Panc1 (cell line): ENCODE data around the gene ANKRD60. TPM values are rescaled to one million over a fixed set of nuclear protein-coding genes. Genes with fewer than 3 reads are reported as not detected.

Source experiments
- ATAC-seq: fragments of 200-7000 bp; cut with Tn5 transposase; 2 replicates; pipeline ENCODE4 v1.9.1; 2020; ENCODE audit warnings: mild to moderate bottlenecking, moderate library complexity
- BruUV-seq: library from RNA; stranded (reverse); fragments of 400-500 nt; replicated peaks from 2 replicates; lab custom pipeline; 2021; lab: Mats Ljungman, UMichigan
- CTCF ChIA-PET: fragments of 300-600 bp; sonication (Branson Sonifier 250); formaldehyde crosslinking; loops from one replicate; lab custom pipeline; 2022; ENCODE audit warnings: antibody characterized with exemption; lab: Charles Lee
- POLR2A ChIA-PET: fragments of 300-600 bp; sonication (Branson Sonifier 250); formaldehyde crosslinking; loops from one replicate; lab custom pipeline; 2022; ENCODE audit warnings: antibody characterized with exemption; lab: Charles Lee
- DNase-seq: peaks from one replicate; pipeline ENCODE4 v3.0.0-alpha.2; 2010; ENCODE audit warnings: low read depth, low spot score
- H3K27ac ChIP-seq: 2 replicates; pipeline ENCODE4 v1.5.1; 2011; ENCODE audit warnings: mild to moderate bottlenecking, low read length, inconsistent platforms
- H3K27me3 ChIP-seq: fragments of 200-500 bp; sonication (Bioruptor generic); 2 replicates; pipeline ENCODE4 v1.6.0; 2014; ENCODE audit warnings: low read length, inconsistent platforms; ENCODE audit not compliant: control insufficient read depth, insufficient read depth
- H3K36me3 ChIP-seq: fragments of 200-500 bp; sonication (Bioruptor generic); 2 replicates; pipeline ENCODE4 v1.5.1; 2014; ENCODE audit warnings: inconsistent platforms, mild to moderate bottlenecking, low read length, moderate library complexity; ENCODE audit not compliant: control insufficient read depth, insufficient read depth
- H3K4me1 ChIP-seq: 2 replicates; pipeline ENCODE4 v1.5.1; 2011; ENCODE audit warnings: inconsistent platforms, mild to moderate bottlenecking, low read length, moderate library complexity; ENCODE audit not compliant: control insufficient read depth, insufficient read depth
- H3K4me3 ChIP-seq, 2 experiments: 2 replicates each; pipeline ENCODE4 v1.5.1; 2011 to 2012; ENCODE audit warnings: low read depth in 2 of 2, low read length in 2 of 2, mild to moderate bottlenecking in 2 of 2, inconsistent platforms in 1 of 2, moderate library complexity in 1 of 2
- H3K9me3 ChIP-seq: fragments of 200-500 bp; sonication (Bioruptor generic); 2 replicates; pipeline ENCODE4 v1.5.1; 2014; ENCODE audit warnings: low read depth, mild to moderate bottlenecking, inconsistent platforms, low read length, moderate library complexity; ENCODE audit not compliant: control insufficient read depth, insufficient read depth
- SIN3A ChIP-seq: IDR thresholded peaks from 2 replicates; pipeline ENCODE4 v1.6.1; 2012; ENCODE audit warnings: low read depth, mild to moderate bottlenecking, low read length, moderate library complexity, borderline replicate concordance; ENCODE audit not compliant: insufficient read depth
- TCF7L2 ChIP-seq: IDR thresholded peaks from 2 replicates; pipeline ENCODE4 v1.6.1; 2011; ENCODE audit warnings: mild to moderate bottlenecking, low read depth, low read length, inconsistent platforms
- in situ Hi-C: cut with HindIII; loops from 2 replicates; pipeline ENCODE4 v1.10.0; 2016; ENCODE audit warnings: low sequenced_read_pairs, low pct_unique_long_range_greater_than_20kb
- intact Hi-C: fragments of 100-400 bp; cut with micrococcal nuclease; formaldehyde crosslinking; loops from one replicate; pipeline ENCODE4 v1.10.0; 2022; ENCODE audit not compliant: unreplicated experiment
- total RNA-seq: library from RNA; stranded (reverse); gene quantifications from one replicate; pipeline ENCODE4 v1.2.1, GENCODE V29; 2021; ENCODE audit not compliant: unreplicated experiment
- TF ChIP-seq, protein P1 (sequence below), 2 experiments: IDR thresholded peaks; 2 replicates each; pipeline ENCODE4 v1.6.1; 2011 to 2012; ENCODE audit warnings: low read depth in 2 of 2, control low read depth in 1 of 2, low read length in 1 of 2, mild to moderate bottlenecking in 1 of 2, moderate library complexity in 1 of 2; ENCODE audit not compliant: insufficient read depth in 1 of 2
- TF ChIP-seq, protein P2 (sequence below): fragments of 450-650 bp; IDR thresholded peaks from 2 replicates; pipeline ENCODE4 v1.5.1; 2017; ENCODE audit warnings: mild to moderate bottlenecking

The ANKRD60 gene
- total RNA-seq, 1 experiment from 2014 or later: not detected

DNA sequence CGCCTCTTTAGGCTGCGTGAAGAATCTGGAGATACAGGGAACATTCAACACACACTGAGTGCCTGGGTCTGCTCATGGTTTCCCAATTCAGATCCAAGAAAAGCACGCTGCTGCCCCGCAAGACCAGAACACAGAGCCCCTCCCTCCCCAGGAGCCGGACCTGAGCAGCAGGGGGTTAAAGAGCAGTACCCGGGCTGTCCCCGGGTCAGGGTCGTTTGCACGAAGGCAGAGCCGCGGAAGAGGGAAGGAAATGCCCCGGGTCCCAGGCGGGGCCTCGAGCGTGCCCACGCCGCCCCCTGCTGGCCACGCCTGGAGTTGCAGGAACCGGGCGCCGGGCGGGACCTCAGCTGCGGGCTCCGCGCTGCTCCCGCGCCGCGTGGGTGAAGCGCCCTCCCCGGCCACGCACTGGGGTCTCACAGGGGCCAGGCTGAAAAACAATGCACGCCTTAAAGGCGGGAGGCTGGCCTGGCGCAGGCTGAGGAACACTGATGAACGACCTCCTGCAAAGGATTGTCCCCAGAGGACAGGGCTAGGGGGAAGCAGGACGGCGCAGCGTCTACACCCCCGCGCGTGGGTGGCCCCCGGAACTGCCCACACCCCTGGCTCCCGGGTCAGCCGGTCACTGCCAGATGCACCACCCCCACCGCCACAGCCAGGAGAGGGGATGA, 48.9 kb downstream of the ANKRD60 start:
- ChIA-PET CTCF (interaction anchor here (0.6 to 1.5 kb wide), 6 partner anchors 191 to 815 kb away, joined by 3 to 5 read pairs (median 5); no protein-coding TSS in a partner anchor), POLR2A (no interaction called here)
- Histone ChIP-seq H3K4me3 (peak overlapping the region; percentile 30 to 56), H3K4me1 (peaks cover 3% of the 10 kb centered on the region; the same call in 1 of the 2 replicates), H3K27ac (peak overlapping the region; percentile 71), H3K9me3 (peaks cover 8% of the 10 kb centered on the region), H3K27me3 (no peaks in the 10 kb centered on the region), H3K36me3 (no peaks in the 10 kb centered on the region)
- ATAC-seq (peak; percentile 92), DNase-seq (no peak)
- BruUV-seq: no TSS peak
- intact Hi-C loops (no loop called here), in situ Hi-C loops (loop anchor here (25.0 kb wide), 1 partner anchor 542 kb away; no protein-coding TSS in a partner anchor)
- TF ChIP-seq, protein P1, sequence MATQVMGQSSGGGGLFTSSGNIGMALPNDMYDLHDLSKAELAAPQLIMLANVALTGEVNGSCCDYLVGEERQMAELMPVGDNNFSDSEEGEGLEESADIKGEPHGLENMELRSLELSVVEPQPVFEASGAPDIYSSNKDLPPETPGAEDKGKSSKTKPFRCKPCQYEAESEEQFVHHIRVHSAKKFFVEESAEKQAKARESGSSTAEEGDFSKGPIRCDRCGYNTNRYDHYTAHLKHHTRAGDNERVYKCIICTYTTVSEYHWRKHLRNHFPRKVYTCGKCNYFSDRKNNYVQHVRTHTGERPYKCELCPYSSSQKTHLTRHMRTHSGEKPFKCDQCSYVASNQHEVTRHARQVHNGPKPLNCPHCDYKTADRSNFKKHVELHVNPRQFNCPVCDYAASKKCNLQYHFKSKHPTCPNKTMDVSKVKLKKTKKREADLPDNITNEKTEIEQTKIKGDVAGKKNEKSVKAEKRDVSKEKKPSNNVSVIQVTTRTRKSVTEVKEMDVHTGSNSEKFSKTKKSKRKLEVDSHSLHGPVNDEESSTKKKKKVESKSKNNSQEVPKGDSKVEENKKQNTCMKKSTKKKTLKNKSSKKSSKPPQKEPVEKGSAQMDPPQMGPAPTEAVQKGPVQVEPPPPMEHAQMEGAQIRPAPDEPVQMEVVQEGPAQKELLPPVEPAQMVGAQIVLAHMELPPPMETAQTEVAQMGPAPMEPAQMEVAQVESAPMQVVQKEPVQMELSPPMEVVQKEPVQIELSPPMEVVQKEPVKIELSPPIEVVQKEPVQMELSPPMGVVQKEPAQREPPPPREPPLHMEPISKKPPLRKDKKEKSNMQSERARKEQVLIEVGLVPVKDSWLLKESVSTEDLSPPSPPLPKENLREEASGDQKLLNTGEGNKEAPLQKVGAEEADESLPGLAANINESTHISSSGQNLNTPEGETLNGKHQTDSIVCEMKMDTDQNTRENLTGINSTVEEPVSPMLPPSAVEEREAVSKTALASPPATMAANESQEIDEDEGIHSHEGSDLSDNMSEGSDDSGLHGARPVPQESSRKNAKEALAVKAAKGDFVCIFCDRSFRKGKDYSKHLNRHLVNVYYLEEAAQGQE (IDR thresholded peaks at IDR 0.05; ENCODE audit: insufficient read depth in 1 of 2, low read depth in 2 of 2, low read length in 1 of 2): no peak
- TF ChIP-seq, protein P2, sequence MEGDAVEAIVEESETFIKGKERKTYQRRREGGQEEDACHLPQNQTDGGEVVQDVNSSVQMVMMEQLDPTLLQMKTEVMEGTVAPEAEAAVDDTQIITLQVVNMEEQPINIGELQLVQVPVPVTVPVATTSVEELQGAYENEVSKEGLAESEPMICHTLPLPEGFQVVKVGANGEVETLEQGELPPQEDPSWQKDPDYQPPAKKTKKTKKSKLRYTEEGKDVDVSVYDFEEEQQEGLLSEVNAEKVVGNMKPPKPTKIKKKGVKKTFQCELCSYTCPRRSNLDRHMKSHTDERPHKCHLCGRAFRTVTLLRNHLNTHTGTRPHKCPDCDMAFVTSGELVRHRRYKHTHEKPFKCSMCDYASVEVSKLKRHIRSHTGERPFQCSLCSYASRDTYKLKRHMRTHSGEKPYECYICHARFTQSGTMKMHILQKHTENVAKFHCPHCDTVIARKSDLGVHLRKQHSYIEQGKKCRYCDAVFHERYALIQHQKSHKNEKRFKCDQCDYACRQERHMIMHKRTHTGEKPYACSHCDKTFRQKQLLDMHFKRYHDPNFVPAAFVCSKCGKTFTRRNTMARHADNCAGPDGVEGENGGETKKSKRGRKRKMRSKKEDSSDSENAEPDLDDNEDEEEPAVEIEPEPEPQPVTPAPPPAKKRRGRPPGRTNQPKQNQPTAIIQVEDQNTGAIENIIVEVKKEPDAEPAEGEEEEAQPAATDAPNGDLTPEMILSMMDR: peak; percentile 98
- TF ChIP-seq TCF7L2: no peak

DNA sequence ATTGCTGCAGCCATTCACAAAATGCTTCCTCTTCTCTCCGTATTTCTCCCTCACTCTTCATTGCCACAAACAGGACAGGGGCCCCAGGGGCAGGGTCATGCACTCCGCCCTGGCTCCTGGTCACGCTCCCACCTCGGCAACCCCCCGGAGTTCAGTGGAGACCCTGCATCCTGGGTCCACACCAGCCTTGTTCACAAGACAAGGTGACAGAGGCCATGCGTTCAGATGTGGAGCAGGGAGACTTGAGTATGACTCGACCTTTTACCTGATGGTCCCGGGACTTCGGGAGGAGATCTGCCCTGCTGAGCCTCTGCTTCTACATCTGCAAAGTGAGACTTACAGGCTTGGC, 49.4 kb downstream of the ANKRD60 start:
- TF ChIP-seq, protein P2: no peak
- no peak for TF ChIP-seq TCF7L2
- no peak for TF ChIP-seq SIN3A
- H3K27ac ChIP-seq: peak overlapping the region; percentile 71
- H3K27me3 ChIP-seq: no peaks in the 10 kb centered on the region
- POLR2A ChIA-PET: no interaction called here
- intact Hi-C loops: no loop called here
- ATAC-seq (peak; percentile 28), DNase-seq (no peak)
- peaks cover 3% of the 10 kb centered on the region; the same call in 1 of the 2 replicates for H3K9me3 ChIP-seq
- H3K4me3 ChIP-seq: peak overlapping the region; percentile 30 to 56; a peak in 3 of 4 replicates
- in situ Hi-C loops: loop anchor here (25.0 kb wide), 1 partner anchor 542 kb away; no protein-coding TSS in a partner anchor
- no peaks in the 10 kb centered on the region for H3K36me3 ChIP-seq
- CTCF ChIA-PET: no interaction called here
- H3K4me1 ChIP-seq: peaks cover 3% of the 10 kb centered on the region; the same call in 1 of the 2 replicates
- BruUV-seq: no TSS peak
